Tibial artery (tissue), 4 donors: ENCODE results near the gene PPA2.

Experiments used
- DNase-seq, 2 donors: peaks; one replicate each; pipeline ENCODE4 v3.0.0-alpha.2; 2019
- H3K27ac ChIP-seq, 2 donors: fragments of 200-600 bp; sonication (generic) in 1 of 2; 1 replicate in 1 of 2; 2 replicates in 1 of 2; pipeline ENCODE4 v1.5.1; 2018 to 2019; ENCODE audit warnings: mild to moderate bottlenecking in 1 of 2
- H3K27me3 ChIP-seq, 2 donors: fragments of 200-600 bp; sonication (generic) in 1 of 2; one replicate each; pipeline versions ENCODE4 v1.5.1 to v1.6.0; 2016 to 2019
- H3K36me3 ChIP-seq, 3 donors: fragments of 200-600 bp; sonication (generic) in 2 of 3; one replicate each; pipeline ENCODE4 v1.5.1; 2016 to 2019; ENCODE audit warnings: mild to moderate bottlenecking in 2 of 3
- H3K4me1 ChIP-seq, 4 donors: fragments of 200-600 bp; sonication (generic) in 2 of 4; 1 replicate in 3 of 4; 2 replicates in 1 of 4; pipeline ENCODE4 v1.5.1; 2016 to 2019
- H3K4me3 ChIP-seq, 2 donors: fragments of 200-600 bp; sonication (generic) in 1 of 2; 1 replicate in 1 of 2; 2 replicates in 1 of 2; pipeline ENCODE4 v1.5.1; 2018 to 2019; ENCODE audit warnings: mild to moderate bottlenecking in 2 of 2
- H3K9me3 ChIP-seq, 3 donors: fragments of 200-600 bp; sonication (generic) in 1 of 3; one replicate each; pipeline ENCODE4 v1.5.1; 2016 to 2019
- CTCF ChIP-seq, 2 experiments: fragments of 200-600 bp in 1 of 2; fragments of 450-650 bp in 1 of 2; IDR thresholded peaks; one replicate each; pipeline ENCODE4 v1.5.1; 2017 to 2019; ENCODE audit warnings: antibody characterized with exemption in 2 of 2, mild to moderate bottlenecking in 1 of 2, moderate library complexity in 1 of 2
- intact Hi-C: fragments of 100-400 bp; cut with DNase I; formaldehyde crosslinking; loops from one replicate; pipeline ENCODE4 v1.15.0; 2023; ENCODE audit warnings: low total_unique reads

PPA2 gene

DNA sequence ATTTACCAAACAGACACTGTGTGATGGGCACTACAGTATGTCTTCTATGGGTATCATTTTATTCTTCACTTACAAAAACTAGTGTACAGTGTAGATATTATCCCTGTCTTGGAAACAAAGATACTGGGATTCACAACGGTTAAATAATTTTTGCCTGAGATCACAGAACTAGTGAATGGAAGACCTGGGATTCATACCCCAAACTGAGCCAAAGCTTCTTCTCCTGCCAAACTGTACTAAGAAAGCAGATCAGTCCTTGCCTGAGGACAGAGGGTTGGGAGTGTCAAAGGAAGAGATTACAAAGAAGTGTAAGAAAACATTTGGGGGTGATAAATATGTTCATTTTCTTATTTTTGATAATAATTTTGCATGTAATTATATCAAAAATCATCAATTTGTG is 43.1 kb downstream of the PPA2 start:
- H3K4me3 ChIP-seq, result no peak overlapping the region
- peaks cover 0 to 4% (median 3%) of the 10 kb centered on the region in 3 donors for H3K9me3 ChIP-seq
- no peaks in the 10 kb centered on the region for H3K4me1 ChIP-seq
- no peak for TF ChIP-seq CTCF (IDR thresholded peaks at IDR 0.05)
- no peak overlapping the region for H3K27ac ChIP-seq
- no peak for DNase-seq
- intact Hi-C loops, result no loop called here
- peaks cover 42 to 65% (median 52%) of the 10 kb centered on the region in 3 donors for H3K36me3 ChIP-seq
- no peaks in the 10 kb centered on the region for H3K27me3 ChIP-seq

GRCh38 chr4:105426187-105426897 is 47.5 kb downstream of the PPA2 start:
- Histone ChIP-seq H3K9me3 (peaks cover 0 to 10% (median 0%) of the 10 kb centered on the region in 3 donors), H3K36me3 (peaks cover 26 to 45% (median 36%) of the 10 kb centered on the region in 3 donors), H3K4me3 (no peak overlapping the region), H3K27ac (no peak overlapping the region), H3K4me1 (no peaks in the 10 kb centered on the region), H3K27me3 (no peaks in the 10 kb centered on the region)
- no peak for TF ChIP-seq CTCF (IDR thresholded peaks at IDR 0.05)
- DNase-seq, result no peak
- intact Hi-C loops, result no loop called here

DNA sequence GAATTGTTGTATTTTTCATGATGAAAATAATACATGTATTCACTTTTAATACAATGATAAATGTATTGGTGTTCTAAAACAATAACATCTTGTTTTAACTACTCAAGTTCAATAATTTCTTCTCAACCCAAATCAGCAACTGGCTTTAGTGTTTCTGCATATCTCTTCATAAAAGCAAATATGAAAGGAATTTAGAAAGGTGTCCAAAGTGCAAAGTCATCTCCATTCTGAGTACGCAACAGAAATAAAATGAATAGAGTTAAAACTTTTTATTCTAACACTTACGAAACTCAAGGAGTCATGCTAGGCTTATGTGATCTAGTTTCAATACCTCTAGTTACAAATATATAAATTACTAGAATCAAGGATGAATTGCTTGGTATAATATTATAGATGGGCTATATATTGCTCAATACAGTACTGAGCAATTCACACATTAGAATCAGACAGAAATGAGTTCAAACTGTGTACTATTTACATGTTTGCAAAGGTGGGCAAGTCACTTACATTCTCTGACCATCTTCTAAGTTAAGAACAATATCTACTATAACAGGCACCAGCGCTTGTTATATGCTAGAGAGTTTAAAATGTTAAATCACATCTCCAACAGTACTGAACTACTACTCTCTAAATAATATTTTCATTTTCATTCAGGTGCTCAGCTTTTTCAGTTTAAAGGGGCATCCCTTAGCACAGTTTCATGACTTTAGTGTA is 51.5 kb downstream of the PPA2 start:
- H3K4me3 ChIP-seq, result no peak overlapping the region
- TF ChIP-seq CTCF (IDR thresholded peaks at IDR 0.05), result no peak
- peaks cover 0 to 10% (median 0%) of the 10 kb centered on the region in 3 donors for H3K9me3 ChIP-seq
- no peak for DNase-seq
- no peaks in the 10 kb centered on the region for H3K4me1 ChIP-seq
- intact Hi-C loops, result no loop called here
- H3K27ac ChIP-seq, result no peak overlapping the region
- H3K27me3 ChIP-seq, result no peaks in the 10 kb centered on the region
- peaks cover 12 to 29% (median 26%) of the 10 kb centered on the region in 3 donors for H3K36me3 ChIP-seq

DNA sequence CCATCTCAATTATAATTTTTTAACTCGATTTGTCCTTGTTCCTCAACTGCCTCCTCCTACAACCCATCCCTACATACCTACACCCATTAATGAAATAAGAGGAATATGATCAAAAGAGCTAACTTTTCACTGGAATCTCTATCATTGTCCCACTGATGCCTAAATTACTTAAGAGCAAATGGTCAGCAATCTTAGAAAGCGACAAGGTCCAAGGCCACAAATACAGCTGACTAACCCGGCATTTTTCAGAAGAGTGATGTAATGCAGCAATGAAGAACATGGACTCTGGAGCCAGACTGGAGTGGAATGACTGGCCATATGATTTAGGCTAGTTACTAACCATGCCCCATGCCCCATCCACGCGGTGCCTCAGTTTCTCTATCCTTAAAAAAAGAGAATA is 56.2 kb downstream of the PPA2 start:
- no peak for DNase-seq
- H3K36me3 ChIP-seq, result peaks cover 5 to 24% (median 21%) of the 10 kb centered on the region in 3 donors
- H3K9me3 ChIP-seq, result no peaks in the 10 kb centered on the region
- intact Hi-C loops, result no loop called here
- H3K4me3 ChIP-seq, result no peak overlapping the region
- H3K27ac ChIP-seq, result no peak overlapping the region
- no peaks in the 10 kb centered on the region for H3K4me1 ChIP-seq
- no peaks in the 10 kb centered on the region for H3K27me3 ChIP-seq
- TF ChIP-seq CTCF (IDR thresholded peaks at IDR 0.05), result no peak

- no peak for TF ChIP-seq CTCF (IDR thresholded peaks at IDR 0.05)
- Histone ChIP-seq H3K4me3 (no peak overlapping the region), H3K4me1 (no peaks in the 10 kb centered on the region), H3K27me3 (no peaks in the 10 kb centered on the region), H3K9me3 (no peaks in the 10 kb centered on the region), H3K27ac (no peak overlapping the region), H3K36me3 (peaks cover 5 to 32% (median 18%) of the 10 kb centered on the region in 3 donors)
- intact Hi-C loops, result no loop called here
- DNase-seq, result no peak
Observed at GRCh38 chr4:105415281-105415744, 58.5 kb downstream of the PPA2 start.
